Mucosa of descending colon (tissue), 3 donors: Measurements from ENCODE around the gene AFMID. TPM values are rescaled to one million over a fixed set of nuclear protein-coding genes. Genes with fewer than 3 reads are reported as not detected.
"Not testable (repeated sequence)": the region's sequence is repeated elsewhere in the genome, so short reads cannot be mapped to it uniquely, and the experiment has no call there.

Experiments
- ATAC-seq: fragments of 200-7000 bp; cut with Tn5 transposase; one replicate; pipeline ENCODE4 v1.9.1; 2020; ENCODE audit warnings: mild to moderate bottlenecking, moderate library complexity
- DNase-seq, 3 donors: peaks; one replicate each; pipeline ENCODE4 v3.0.0-alpha.2; 2020
- H3K36me3 ChIP-seq: fragments of 200-600 bp; one replicate; pipeline ENCODE4 v1.8.0; 2021; ENCODE audit warnings: low read depth, mild to moderate bottlenecking
- H3K4me1 ChIP-seq: fragments of 200-600 bp; one replicate; pipeline ENCODE4 v1.8.0; 2021; ENCODE audit warnings: low read depth, mild to moderate bottlenecking
- H3K4me3 ChIP-seq: fragments of 200-600 bp; one replicate; pipeline ENCODE4 v1.8.0; 2021; ENCODE audit warnings: mild to moderate bottlenecking
- H3K9me3 ChIP-seq: fragments of 200-600 bp; one replicate; pipeline ENCODE4 v1.8.0; 2021; ENCODE audit warnings: mild to moderate bottlenecking
- CTCF ChIP-seq: fragments of 200-600 bp; IDR thresholded peaks from one replicate; pipeline ENCODE4 v1.8.0; 2022; ENCODE audit warnings: antibody characterized with exemption, mild to moderate bottlenecking
- intact Hi-C, 2 donors: fragments of 100-400 bp; cut with DNase I in 1 of 2; cut with micrococcal nuclease in 1 of 2; formaldehyde crosslinking; loops; one replicate each; pipeline versions ENCODE4 v1.11.0 to v1.11.1; 2022; cut with DNase I, micrococcal nuclease
- long read RNA-seq, 2 donors: library from polyadenylated mRNA; unstranded; transcript quantifications; one replicate each; pipeline ENCODE4 v2.0.0, GENCODE V29; 2019 to 2021
- total RNA-seq, 3 donors: library from RNA; stranded (reverse); fragmentation: NEBNext Ultra II Directional in 2 of 3; extraction: Animal tissue kit (Norgen Biotek cat#: 25700) in 2 of 3; gene quantifications; one replicate each; pipeline versions ENCODE4 v1.2.1 to v1.2.4, GENCODE V29; 2021 to 2023
- donor health status: DM: no; HTN: no; CAD: no; lungs with moderate emphysema.
- donor health status: DM: no; HTN: no; CAD: no.
- donor health status: DM: no; HTN: yes; CAD: no.

The AFMID gene, protein sequence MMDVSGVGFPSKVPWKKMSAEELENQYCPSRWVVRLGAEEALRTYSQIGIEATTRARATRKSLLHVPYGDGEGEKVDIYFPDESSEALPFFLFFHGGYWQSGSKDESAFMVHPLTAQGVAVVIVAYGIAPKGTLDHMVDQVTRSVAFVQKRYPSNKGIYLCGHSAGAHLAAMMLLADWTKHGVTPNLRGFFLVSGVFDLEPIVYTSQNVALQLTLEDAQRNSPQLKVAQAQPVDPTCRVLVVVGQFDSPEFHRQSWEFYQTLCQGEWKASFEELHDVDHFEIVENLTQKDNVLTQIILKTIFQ
- total RNA-seq, result 10 to 100 TPM; 14.2 to 39.9 (median 27.9) TPM
- long read RNA-seq, donor 1, partial matches to known transcripts, result 0 of 4 reads
- long read RNA-seq, donor 1, other reads (novel, unspliced or antisense), result 4 of 4 reads
- long read RNA-seq, donor 2, partial matches to known transcripts, result 0 of 15 reads
- long read RNA-seq, donor 2, other reads (novel, unspliced or antisense), result 14 of 15 reads

GRCh38 chr17:78186692-78187595 is at the start of gene AFMID, which contains the start of gene TK1:
TSS of gene AFMID (plus strand) at chr17:78187362. CDS start at chr17:78187371, 9 bp downstream.
TSS of gene TK1 (minus strand) at chr17:78187052. CDS start at chr17:78186994, 58 bp downstream.
- intact Hi-C loops, result loop anchor here in 1 of 2 donors (5.0 kb wide), 1 partner anchor 75 kb away; no protein-coding TSS in a partner anchor
- peak within 1 kb of the TSS; percentile 24 for H3K4me3 ChIP-seq
- no peaks in the 10 kb centered on the region for H3K36me3 ChIP-seq
- TF ChIP-seq CTCF, result peak; percentile 75
- H3K9me3 ChIP-seq, result no peaks in the 10 kb centered on the region
- ATAC-seq (peak; percentile 92), DNase-seq (peak; percentile 96 to 100 (median 97))
- peaks cover 5% of the 10 kb centered on the region for H3K4me1 ChIP-seq

DNA sequence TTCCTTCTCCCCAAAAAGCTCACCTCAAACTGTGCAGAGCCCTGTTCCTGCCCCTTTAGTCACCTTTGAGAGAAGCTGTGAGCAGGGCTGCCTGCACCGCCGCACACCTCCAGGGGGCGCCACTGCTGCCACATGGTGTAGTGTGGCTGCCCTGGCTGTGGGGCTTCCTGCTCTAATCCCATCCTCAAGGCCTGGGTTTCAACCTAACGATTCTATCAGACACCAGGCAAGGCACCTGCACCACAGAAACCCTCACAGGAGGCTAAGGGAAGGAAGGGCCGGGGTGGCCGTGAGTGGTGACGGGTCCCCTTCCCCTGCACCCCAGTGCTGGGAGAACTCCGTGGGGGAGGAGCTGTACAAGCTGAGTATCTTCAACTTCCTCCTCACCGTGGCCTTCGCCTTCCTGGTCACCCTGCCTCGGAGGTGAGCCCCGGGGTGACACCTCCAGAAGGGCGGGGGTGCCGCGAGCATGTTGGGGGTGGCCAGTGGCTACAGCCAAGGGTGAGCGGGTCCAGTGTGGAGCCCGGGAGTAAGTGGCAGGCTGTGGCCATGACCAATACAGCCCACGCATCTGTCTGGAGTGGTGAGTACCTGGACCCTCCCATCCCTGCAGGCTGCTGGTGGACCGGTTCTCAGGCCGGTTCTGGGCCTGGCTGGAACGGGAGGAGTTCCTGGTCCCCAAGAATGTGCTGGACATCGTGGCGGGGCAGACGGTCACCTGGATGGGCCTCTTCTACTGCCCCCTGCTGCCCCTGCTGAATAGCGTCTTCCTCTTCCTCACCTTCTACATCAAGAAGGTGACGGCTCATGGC is 49.6 kb upstream of the AFMID start:
- no peaks in the 10 kb centered on the region for H3K36me3 ChIP-seq
- ATAC-seq (no peak), DNase-seq (peak in 2 of 3 donors; percentile 60 to 76)
- H3K9me3 ChIP-seq, result no peaks in the 10 kb centered on the region
- H3K4me3 ChIP-seq, result no peak overlapping the region
- TF ChIP-seq CTCF, result no peak
- intact Hi-C loops, result no loop called here
- peaks cover 43% of the 10 kb centered on the region for H3K4me1 ChIP-seq

DNA sequence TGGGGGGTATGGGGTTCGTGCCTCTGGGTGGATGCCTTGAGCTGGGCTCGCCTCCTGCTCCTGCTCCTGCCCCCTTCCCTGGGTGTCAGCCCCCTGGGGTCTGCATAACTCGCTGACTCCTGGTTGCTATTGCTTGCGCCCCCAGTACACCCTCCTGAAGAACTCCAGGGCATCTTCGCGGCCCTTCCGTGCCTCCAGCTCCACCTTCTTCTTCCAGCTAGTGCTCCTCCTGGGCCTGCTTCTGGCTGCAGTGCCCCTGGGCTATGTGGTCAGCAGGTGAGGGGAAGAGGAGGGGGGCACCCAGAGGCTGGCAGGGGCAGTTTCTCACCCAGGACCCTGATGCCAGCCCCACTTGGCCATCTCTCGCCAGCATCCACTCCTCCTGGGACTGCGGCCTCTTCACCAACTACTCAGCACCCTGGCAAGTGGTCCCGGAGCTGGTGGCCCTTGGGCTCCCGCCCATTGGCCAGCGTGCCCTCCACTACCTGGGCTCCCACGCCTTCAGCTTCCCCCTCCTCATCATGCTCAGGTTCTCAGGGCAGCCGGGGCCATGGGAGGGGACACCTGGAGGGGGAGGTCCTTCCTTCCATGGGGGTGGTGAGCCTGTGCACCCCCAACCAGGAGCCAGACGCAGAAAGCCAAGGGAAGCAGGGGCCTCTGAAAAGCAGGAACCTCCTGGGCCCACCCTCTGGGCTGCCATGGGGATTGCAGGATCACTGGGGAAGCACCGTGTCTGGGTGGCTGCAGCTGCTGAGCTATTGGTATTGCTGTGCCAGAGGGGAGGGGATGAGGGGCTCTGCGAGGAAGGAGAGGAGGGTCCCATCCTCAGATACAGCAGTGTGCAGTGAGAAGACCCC is 48.7 kb upstream of the AFMID start:
- DNase-seq (no peak), ATAC-seq (no peak)
- Histone ChIP-seq H3K9me3 (no peaks in the 10 kb centered on the region), H3K4me1 (peaks cover 36% of the 10 kb centered on the region), H3K4me3 (no peak overlapping the region), H3K36me3 (no peaks in the 10 kb centered on the region)
- intact Hi-C loops, result no loop called here
- TF ChIP-seq CTCF, result no peak

DNA sequence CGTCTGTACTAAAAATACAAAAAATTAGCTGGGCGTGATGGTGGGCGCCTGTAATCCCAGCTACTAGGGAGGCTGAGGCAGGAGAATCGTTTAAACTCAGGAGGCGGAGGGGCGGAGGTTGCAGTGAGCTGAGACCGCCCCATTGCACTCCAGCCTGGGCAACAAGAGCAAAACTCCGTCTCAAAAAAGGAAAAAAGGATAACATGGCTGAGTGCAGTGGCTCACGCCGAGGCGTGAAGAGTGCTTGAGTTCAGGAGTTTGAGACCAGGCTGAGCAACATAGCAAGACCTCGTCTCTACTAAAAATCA is 47.3 kb upstream of the AFMID start:
- H3K9me3 ChIP-seq, ATAC-seq, H3K4me3 ChIP-seq, H3K36me3 ChIP-seq, DNase-seq, intact Hi-C loops: not testable (repeated sequence)
- H3K4me1 ChIP-seq, result peaks cover 46% of the 10 kb centered on the region

GRCh38 chr17:78140169-78141051 is 46.8 kb upstream of the AFMID start:
- intact Hi-C loops, result no loop called here
- H3K9me3 ChIP-seq, result no peaks in the 10 kb centered on the region
- no peak overlapping the region for H3K4me3 ChIP-seq

More at GRCh38 chr17:78140169-78141051, 46.8 kb upstream of the AFMID start:
- Histone ChIP-seq H3K36me3 (no peaks in the 10 kb centered on the region), H3K4me1 (peaks cover 52% of the 10 kb centered on the region)
- no peak for TF ChIP-seq CTCF
- ATAC-seq (peak; percentile 82), DNase-seq (peak; percentile 98 to 99 (median 98))
